ENCODE measurements around the gene GRK6. TPM values are rescaled to one million over a fixed set of nuclear protein-coding genes. Genes with fewer than 3 reads are reported as not detected.
A peak's percentile ranks its signal among the peaks of the same experiment; 100 is the strongest.
"Not testable (repeated sequence)": the region's sequence is repeated elsewhere in the genome, so short reads cannot be mapped to it uniquely, and the experiment has no call there.

The GRK6 gene
- total RNA-seq, 1 donor from 2014 or later, result 12.5 TPM

DNA sequence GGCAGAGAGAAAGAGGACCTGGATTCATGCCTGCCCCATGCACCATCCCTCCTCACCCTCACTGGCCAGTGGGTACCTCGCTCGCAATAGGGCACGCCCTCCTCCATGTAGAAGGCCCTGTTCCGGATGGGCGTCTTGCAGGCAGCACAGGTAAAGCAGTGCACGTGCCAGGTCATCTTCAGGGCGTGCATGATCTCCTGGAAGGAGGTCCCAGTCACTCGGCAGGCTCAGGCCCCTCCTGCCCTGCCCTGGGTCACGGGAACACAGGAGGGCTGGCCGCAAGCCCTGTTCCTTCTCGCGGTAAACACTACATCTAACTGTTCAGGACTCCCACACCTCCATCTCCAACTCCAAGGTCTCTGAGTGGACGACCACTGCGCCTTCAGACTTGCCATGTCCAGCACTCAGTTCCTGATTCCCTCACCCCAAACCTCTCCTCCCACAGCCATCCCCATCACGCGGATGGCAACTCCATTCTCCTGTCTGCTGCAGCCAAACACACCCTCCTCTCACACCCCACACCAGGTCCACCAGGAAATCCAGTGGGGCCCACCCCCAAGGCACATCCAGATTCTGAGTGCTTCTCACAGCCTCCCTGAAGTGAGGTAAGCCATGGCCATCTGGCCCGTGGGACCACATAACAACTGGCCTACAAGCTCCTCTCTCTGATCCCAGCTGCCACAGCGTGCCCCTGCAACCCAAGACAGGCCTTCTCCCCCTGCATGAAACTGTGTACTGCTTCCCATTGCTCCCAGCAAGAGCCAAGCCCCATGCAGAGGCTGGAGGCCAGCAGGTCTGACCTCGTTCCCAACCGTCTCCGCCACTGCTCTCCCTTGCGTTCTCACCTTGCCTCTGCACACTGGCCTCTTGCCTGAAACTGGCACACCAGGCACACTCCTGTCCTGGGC is 57.8 kb downstream of the GRK6 start:
- no peaks in the 10 kb centered on the region for H3K27me3 ChIP-seq (ENCODE audit: control insufficient read depth in 3 of 3, insufficient read depth in 3 of 3, low read length in 3 of 3)
- peak overlapping the region in 1 of 3 donors; percentile 75 for H3K9ac ChIP-seq (ENCODE audit: low read depth in 1 of 3, low read length in 3 of 3)
- no peaks in the 10 kb centered on the region for H3K9me3 ChIP-seq (ENCODE audit: control insufficient read depth in 3 of 3, low read length in 3 of 3)
- peak overlapping the region in 2 of 3 donors; percentile 6 to 9 for H3K4me3 ChIP-seq (ENCODE audit: low read length in 3 of 3)
- H3K36me3 ChIP-seq (ENCODE audit: control insufficient read depth in 3 of 3, insufficient read depth in 3 of 3, low read length in 3 of 3), result peaks cover 35 to 42% (median 41%) of the 10 kb centered on the region in 3 donors
- peaks cover 34 to 46% (median 42%) of the 10 kb centered on the region in 3 donors for H3K4me1 ChIP-seq (ENCODE audit: control insufficient read depth in 3 of 3, insufficient read depth in 3 of 3, low read length in 3 of 3)
- H3K27ac ChIP-seq (ENCODE audit: low read depth, low read length), result peak overlapping the region; percentile 12

DNA sequence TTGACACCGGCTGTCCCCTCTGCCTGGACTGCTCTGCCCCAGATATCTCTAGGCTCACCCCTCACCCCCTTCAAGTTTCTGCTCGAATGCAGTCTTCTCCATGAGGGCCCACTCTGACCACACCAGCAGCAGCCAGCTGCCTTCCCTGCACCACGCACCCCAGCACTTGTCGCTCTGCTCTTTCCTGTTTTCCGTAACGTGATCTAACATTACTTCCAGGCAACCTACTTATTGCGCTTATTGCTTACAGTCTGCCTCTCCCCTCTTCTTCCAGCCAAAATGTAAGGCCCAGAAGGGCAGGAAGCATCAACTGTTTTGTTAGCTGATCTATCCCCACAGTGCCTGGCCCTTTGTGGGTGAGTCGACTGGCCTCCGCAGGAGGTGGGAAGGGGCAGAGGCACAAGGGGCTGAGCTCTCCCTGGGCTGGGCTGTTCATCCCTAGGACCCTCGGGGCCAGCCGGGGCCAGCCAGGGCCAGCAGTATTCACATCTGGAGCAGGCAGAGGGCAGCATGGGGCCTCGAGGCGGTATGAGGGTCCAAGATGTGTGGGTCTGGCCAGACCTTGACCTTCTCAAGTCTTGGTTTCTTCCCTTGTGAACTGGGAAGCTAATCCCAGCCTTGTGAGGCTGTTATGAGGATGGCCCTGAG is 58.5 kb downstream of the GRK6 start:
- peak overlapping the region in 1 of 3 donors; percentile 75 for H3K9ac ChIP-seq (ENCODE audit: low read depth in 1 of 3, low read length in 3 of 3)
- H3K4me3 ChIP-seq (ENCODE audit: low read length in 3 of 3), result peak overlapping the region in 1 of 3 donors; percentile 29
- no peaks in the 10 kb centered on the region for H3K27me3 ChIP-seq (ENCODE audit: control insufficient read depth in 3 of 3, insufficient read depth in 3 of 3, low read length in 3 of 3)
- peaks cover 40 to 48% (median 47%) of the 10 kb centered on the region in 3 donors for H3K36me3 ChIP-seq (ENCODE audit: control insufficient read depth in 3 of 3, insufficient read depth in 3 of 3, low read length in 3 of 3)
- no peaks in the 10 kb centered on the region for H3K9me3 ChIP-seq (ENCODE audit: control insufficient read depth in 3 of 3, low read length in 3 of 3)
- peaks cover 27 to 41% (median 36%) of the 10 kb centered on the region in 3 donors for H3K4me1 ChIP-seq (ENCODE audit: control insufficient read depth in 3 of 3, insufficient read depth in 3 of 3, low read length in 3 of 3)
- peak overlapping the region; percentile 9 for H3K27ac ChIP-seq (ENCODE audit: low read depth, low read length)

DNA sequence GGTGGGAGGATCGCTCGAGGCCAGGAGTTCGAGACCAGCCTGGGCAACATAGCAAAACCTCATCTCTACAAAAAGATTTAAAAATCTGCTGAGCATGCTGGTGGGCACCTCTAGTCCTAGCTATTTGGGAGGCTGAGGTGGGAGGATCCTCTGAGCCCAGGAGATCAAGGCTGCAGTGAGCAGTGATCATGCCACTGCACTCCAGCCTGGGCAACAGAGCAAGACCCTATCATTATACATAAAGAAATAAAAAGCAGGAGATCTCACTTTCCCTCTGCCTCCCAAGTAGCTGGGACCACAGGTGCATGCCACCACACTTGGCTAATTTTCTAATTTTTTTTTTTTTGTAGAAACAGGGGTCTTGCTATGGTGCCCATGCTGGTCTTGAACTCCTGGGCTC is 59.3 kb downstream of the GRK6 start:
- H3K9ac ChIP-seq (ENCODE audit: low read depth in 1 of 3, low read length in 3 of 3), result peak overlapping the region in 1 of 3 donors; percentile 75
- peak overlapping the region; percentile 9 for H3K27ac ChIP-seq (ENCODE audit: low read depth, low read length)
- H3K4me1 ChIP-seq (ENCODE audit: control insufficient read depth in 3 of 3, insufficient read depth in 3 of 3, low read length in 3 of 3), result peaks cover 26 to 44% (median 38%) of the 10 kb centered on the region in 3 donors
- H3K36me3 ChIP-seq (ENCODE audit: control insufficient read depth in 3 of 3, insufficient read depth in 3 of 3, low read length in 3 of 3), result peaks cover 46 to 54% (median 54%) of the 10 kb centered on the region in 3 donors
- H3K4me3 ChIP-seq (ENCODE audit: low read length in 3 of 3); H3K27me3 ChIP-seq (ENCODE audit: control insufficient read depth in 3 of 3, insufficient read depth in 3 of 3, low read length in 3 of 3); H3K9me3 ChIP-seq (ENCODE audit: control insufficient read depth in 3 of 3, low read length in 3 of 3): not testable (repeated sequence)

DNA sequence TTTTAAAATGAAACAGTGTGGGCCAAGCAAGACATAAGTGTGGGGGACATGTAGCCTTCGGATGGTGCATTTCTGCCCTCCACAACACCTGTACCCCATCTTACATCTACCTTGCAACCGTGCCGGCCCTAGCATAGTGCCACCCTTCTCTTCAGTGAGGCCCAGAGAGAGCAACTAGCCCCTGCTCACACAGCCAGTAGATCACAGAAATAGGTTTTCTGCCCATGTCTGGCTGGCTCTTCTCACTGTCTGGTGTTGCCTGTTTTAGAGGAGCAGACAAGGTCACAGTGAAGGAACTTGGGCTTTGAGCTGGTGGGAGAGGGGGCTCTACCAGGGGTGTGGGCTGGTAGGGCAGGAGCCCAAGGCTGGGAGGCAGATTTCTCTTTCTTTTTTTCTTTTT is 59.8 kb downstream of the GRK6 start:
- H3K4me1 ChIP-seq (ENCODE audit: control insufficient read depth in 3 of 3, insufficient read depth in 3 of 3, low read length in 3 of 3), result peaks cover 26 to 49% (median 38%) of the 10 kb centered on the region in 3 donors
- H3K9me3 ChIP-seq (ENCODE audit: control insufficient read depth in 3 of 3, low read length in 3 of 3), result no peaks in the 10 kb centered on the region
- H3K36me3 ChIP-seq (ENCODE audit: control insufficient read depth in 3 of 3, insufficient read depth in 3 of 3, low read length in 3 of 3), result peaks cover 51 to 59% (median 59%) of the 10 kb centered on the region in 3 donors
- H3K9ac ChIP-seq (ENCODE audit: low read depth in 1 of 3, low read length in 3 of 3), result no peak overlapping the region
- H3K4me3 ChIP-seq (ENCODE audit: low read length in 3 of 3), result no peak overlapping the region
- no peaks in the 10 kb centered on the region for H3K27me3 ChIP-seq (ENCODE audit: control insufficient read depth in 3 of 3, insufficient read depth in 3 of 3, low read length in 3 of 3)
- no peak overlapping the region for H3K27ac ChIP-seq (ENCODE audit: low read depth, low read length)

DNA sequence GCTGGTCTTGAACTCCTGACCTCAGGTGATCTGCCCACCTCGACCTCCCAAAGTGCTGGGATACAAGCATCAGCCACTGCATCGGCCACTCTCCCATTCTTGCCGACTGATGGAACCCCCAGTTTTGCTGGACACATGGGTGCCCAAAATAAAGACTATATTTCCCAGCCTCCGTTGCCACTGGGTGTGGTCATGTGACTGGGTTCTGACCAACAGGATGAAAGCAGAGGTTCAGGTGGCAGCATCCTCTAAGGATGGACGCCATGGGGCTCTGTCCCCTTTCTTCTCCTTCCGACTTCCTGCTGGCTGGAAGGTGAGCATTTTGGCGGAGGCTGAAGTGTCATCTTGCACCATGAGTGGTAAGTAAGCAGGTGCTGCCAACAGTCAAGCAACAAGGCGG is 60.7 kb downstream of the GRK6 start:
- Histone ChIP-seq H3K9ac (ENCODE audit: low read depth in 1 of 3, low read length in 3 of 3) (no peak overlapping the region), H3K4me3 (ENCODE audit: low read length in 3 of 3) (no peak overlapping the region), H3K9me3 (ENCODE audit: control insufficient read depth in 3 of 3, low read length in 3 of 3) (no peaks in the 10 kb centered on the region), H3K27me3 (ENCODE audit: control insufficient read depth in 3 of 3, insufficient read depth in 3 of 3, low read length in 3 of 3) (no peaks in the 10 kb centered on the region), H3K36me3 (ENCODE audit: control insufficient read depth in 3 of 3, insufficient read depth in 3 of 3, low read length in 3 of 3) (peaks cover 50 to 63% (median 59%) of the 10 kb centered on the region in 3 donors), H3K4me1 (ENCODE audit: control insufficient read depth in 3 of 3, insufficient read depth in 3 of 3, low read length in 3 of 3) (peaks cover 28 to 47% (median 41%) of the 10 kb centered on the region in 3 donors), H3K27ac (ENCODE audit: low read depth, low read length) (no peak overlapping the region)

DNA sequence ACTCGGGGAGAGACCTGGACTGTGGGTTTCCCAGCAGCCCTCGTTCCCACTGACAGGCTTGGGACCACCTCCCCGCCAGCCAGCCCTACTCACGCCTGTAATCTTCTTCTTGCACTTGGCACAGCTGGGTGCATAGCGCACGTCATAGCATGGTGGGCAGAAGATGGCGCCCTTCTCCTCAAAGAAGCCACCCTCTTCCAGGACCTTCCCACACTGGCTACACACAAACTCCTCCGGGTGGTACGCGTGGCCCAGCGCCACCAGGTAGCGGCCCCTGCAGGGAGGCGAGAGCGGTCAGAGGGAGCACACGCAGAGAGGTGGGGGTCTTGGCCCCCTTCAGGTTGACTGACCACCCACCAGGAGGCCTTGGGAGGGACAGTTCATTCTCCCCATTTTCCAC is 61.5 kb downstream of the GRK6 start:
- Histone ChIP-seq H3K27ac (ENCODE audit: low read depth, low read length) (no peak overlapping the region), H3K36me3 (ENCODE audit: control insufficient read depth in 3 of 3, insufficient read depth in 3 of 3, low read length in 3 of 3) (peaks cover 58 to 70% (median 66%) of the 10 kb centered on the region in 3 donors), H3K9ac (ENCODE audit: low read depth in 1 of 3, low read length in 3 of 3) (no peak overlapping the region), H3K27me3 (ENCODE audit: control insufficient read depth in 3 of 3, insufficient read depth in 3 of 3, low read length in 3 of 3) (no peaks in the 10 kb centered on the region), H3K4me1 (ENCODE audit: control insufficient read depth in 3 of 3, insufficient read depth in 3 of 3, low read length in 3 of 3) (peaks cover 36 to 55% (median 49%) of the 10 kb centered on the region in 3 donors), H3K9me3 (ENCODE audit: control insufficient read depth in 3 of 3, low read length in 3 of 3) (no peaks in the 10 kb centered on the region), H3K4me3 (ENCODE audit: low read length in 3 of 3) (no peak overlapping the region)

DNA sequence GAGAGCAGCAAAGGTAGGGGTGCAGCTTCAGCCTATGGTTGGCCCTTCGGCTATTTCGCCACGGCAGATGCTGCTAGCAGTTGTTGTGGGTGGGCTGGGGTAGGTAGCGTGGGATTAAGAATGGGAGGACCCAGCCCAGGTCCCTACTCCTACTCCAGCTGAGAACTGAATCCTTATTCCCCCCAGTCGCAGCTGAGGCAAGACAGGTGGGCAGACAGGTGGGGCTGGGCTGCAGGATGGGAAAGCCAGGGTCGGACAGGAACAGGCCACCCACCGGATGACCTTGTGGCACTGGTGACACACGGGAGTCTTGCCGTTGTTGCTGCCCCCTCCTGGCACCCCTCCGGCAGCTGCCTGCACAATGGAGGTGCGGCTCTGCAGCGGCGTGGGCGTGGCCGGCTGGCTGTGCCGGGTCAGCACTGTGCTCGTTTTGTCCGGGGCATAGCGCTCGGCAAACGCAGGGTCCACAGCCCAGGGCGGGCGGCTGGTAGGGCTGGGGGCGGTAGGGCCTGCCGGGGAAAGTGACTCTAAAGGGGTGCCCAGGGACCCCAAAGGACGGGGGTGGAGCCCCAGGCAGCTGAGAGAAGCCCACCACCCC is 62.7 kb downstream of the GRK6 start:
- Histone ChIP-seq H3K4me1 (ENCODE audit: control insufficient read depth in 3 of 3, insufficient read depth in 3 of 3, low read length in 3 of 3) (peaks cover 42 to 60% (median 51%) of the 10 kb centered on the region in 3 donors), H3K9me3 (ENCODE audit: control insufficient read depth in 3 of 3, low read length in 3 of 3) (no peaks in the 10 kb centered on the region), H3K36me3 (ENCODE audit: control insufficient read depth in 3 of 3, insufficient read depth in 3 of 3, low read length in 3 of 3) (peaks cover 62 to 68% (median 63%) of the 10 kb centered on the region in 3 donors), H3K27me3 (ENCODE audit: control insufficient read depth in 3 of 3, insufficient read depth in 3 of 3, low read length in 3 of 3) (no peaks in the 10 kb centered on the region), H3K9ac (ENCODE audit: low read depth in 1 of 3, low read length in 3 of 3) (no peak overlapping the region), H3K4me3 (ENCODE audit: low read length in 3 of 3) (no peak overlapping the region), H3K27ac (ENCODE audit: low read depth, low read length) (no peak overlapping the region)

DNA sequence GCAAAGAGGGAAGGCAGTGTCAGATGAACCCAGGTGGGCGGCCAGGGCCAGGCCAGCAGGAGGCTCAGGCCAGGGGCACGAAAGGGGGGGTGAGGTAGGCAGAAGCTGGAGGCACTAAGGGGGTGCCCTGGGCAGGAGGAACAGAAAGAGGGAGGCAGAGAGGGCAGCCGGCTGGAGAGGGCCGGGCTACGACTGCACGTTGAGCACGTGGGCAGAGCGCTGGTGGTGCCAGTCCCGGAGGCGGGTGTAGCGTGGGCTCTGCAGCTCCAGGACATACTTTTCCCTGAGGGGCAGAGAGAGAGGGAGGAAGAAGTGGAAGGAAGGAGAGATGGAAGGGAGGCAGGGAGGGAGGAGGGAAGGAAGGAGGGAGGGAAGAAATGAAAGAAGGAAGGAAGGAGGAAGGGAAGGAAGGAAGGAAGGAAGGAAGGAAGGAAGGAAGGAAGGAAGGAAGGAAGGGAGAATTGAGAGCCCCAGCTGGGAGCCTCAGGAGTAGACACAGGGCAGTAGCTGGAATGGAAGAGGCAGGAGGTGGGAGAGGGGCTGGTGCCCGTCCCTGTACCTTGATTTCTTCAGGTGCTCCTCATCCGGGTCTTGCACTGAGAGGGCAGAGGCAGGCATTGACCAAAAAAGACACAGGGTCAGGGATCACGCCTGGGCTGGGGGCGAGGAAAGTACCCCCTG is 64.0 kb downstream of the GRK6 start:
- Histone ChIP-seq H3K9ac (ENCODE audit: low read depth in 1 of 3, low read length in 3 of 3) (peak overlapping the region in 1 of 3 donors; percentile 33), H3K27ac (ENCODE audit: low read depth, low read length) (no peak overlapping the region), H3K36me3 (ENCODE audit: control insufficient read depth in 3 of 3, insufficient read depth in 3 of 3, low read length in 3 of 3) (peaks cover 60 to 65% (median 65%) of the 10 kb centered on the region in 3 donors)

DNA sequence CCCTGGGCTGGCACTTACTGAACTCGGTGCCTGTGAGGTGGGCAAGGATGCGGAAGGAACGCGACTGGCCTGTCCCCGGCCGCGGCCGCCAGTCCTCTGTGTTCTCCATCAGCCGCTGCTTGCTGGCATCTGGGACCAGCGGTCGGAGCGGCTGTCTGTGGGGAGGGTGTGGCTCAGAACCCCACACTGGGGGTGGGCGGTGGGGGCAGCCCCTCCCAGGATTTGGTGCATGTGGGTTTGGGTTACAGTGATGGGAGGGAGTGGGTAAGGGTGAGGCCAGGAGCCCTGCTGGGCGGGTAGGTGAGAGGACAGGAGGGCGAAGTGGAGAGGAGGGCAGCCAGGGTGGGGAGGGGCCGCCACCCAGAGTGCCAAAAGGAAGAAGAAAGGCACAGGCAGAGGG is 64.5 kb downstream of the GRK6 start:
- Histone ChIP-seq H3K36me3 (ENCODE audit: control insufficient read depth in 3 of 3, insufficient read depth in 3 of 3, low read length in 3 of 3) (peaks cover 57 to 71% (median 70%) of the 10 kb centered on the region in 3 donors), H3K9ac (ENCODE audit: low read depth in 1 of 3, low read length in 3 of 3) (peak overlapping the region in 1 of 3 donors; percentile 33), H3K4me1 (ENCODE audit: control insufficient read depth in 3 of 3, insufficient read depth in 3 of 3, low read length in 3 of 3) (peaks cover 46 to 62% (median 51%) of the 10 kb centered on the region in 3 donors), H3K4me3 (ENCODE audit: low read length in 3 of 3) (no peak overlapping the region), H3K27me3 (ENCODE audit: control insufficient read depth in 3 of 3, insufficient read depth in 3 of 3, low read length in 3 of 3) (no peaks in the 10 kb centered on the region), H3K9me3 (ENCODE audit: control insufficient read depth in 3 of 3, low read length in 3 of 3) (no peaks in the 10 kb centered on the region), H3K27ac (ENCODE audit: low read depth, low read length) (no peak overlapping the region)

More for the DNA sequence above, 64.0 kb downstream of the GRK6 start:
- Histone ChIP-seq H3K4me3 (ENCODE audit: low read length in 3 of 3) (no peak overlapping the region), H3K27me3 (ENCODE audit: control insufficient read depth in 3 of 3, insufficient read depth in 3 of 3, low read length in 3 of 3) (no peaks in the 10 kb centered on the region), H3K4me1 (ENCODE audit: control insufficient read depth in 3 of 3, insufficient read depth in 3 of 3, low read length in 3 of 3) (peaks cover 44 to 60% (median 51%) of the 10 kb centered on the region in 3 donors), H3K9me3 (ENCODE audit: control insufficient read depth in 3 of 3, low read length in 3 of 3) (no peaks in the 10 kb centered on the region)
